Cardiac muscle cell (in vitro differentiated cells and primary cell): ENCODE results near the gene TCERG1L. TPM values are rescaled to one million over a fixed set of nuclear protein-coding genes. Genes with fewer than 3 reads are reported as not detected.

Experiments
- DNase-seq, 2 donors: peaks; one replicate each; pipeline versions ENCODE4 v3.0.0 to v3.0.0-alpha.2; 2010 to 2017; ENCODE audit warnings: low read depth in 1 of 2, low spot score in 1 of 2
- H3K27ac ChIP-seq: fragments of 200-600 bp; sonication (generic); 2 replicates; pipeline ENCODE4 v1.5.1; 2016
- H3K27me3 ChIP-seq: fragments of 200-600 bp; sonication (generic); 2 replicates; pipeline ENCODE4 v1.6.0; 2016; ENCODE audit warnings: control low read depth
- H3K36me3 ChIP-seq: fragments of 200-600 bp; sonication (generic); 2 replicates; pipeline ENCODE4 v1.5.1; 2016; ENCODE audit warnings: control low read depth
- H3K4me1 ChIP-seq: fragments of 200-600 bp; sonication (generic); 2 replicates; pipeline ENCODE4 v1.8.1; 2017; ENCODE audit warnings: low read depth, mild to moderate bottlenecking, mixed run types
- H3K4me3 ChIP-seq: fragments of 200-600 bp; sonication (generic); 2 replicates; pipeline ENCODE4 v1.5.1; 2016; ENCODE audit warnings: mild to moderate bottlenecking
- H3K9me3 ChIP-seq: fragments of 200-600 bp; sonication (generic); 2 replicates; pipeline ENCODE4 v1.5.1; 2017; ENCODE audit warnings: low read depth, mild to moderate bottlenecking, control low read depth
- CTCF ChIP-seq: IDR thresholded peaks from 2 replicates; pipeline ENCODE4 v1.5.1; 2012; ENCODE audit warnings: low read depth, mild to moderate bottlenecking, low read length
- polyA plus RNA-seq: library from polyadenylated mRNA; unstranded; fragments of >200 nt; fragmentation: Nextera tagmentation; extraction: Ambion mirVana; gene quantifications from 2 replicates; pipeline ENCODE4 v1.2.1, GENCODE V29; 2016
- total RNA-seq: library from RNA; depleted of rRNA; stranded (reverse); fragments of >200 nt; gene quantifications from 2 replicates; pipeline ENCODE4 v1.2.3, GENCODE V29; 2016

Gene TCERG1L
- total and polyA plus RNA-seq, 2 experiments from 2014 or later: 0.12 to 1.9 TPM

DNA sequence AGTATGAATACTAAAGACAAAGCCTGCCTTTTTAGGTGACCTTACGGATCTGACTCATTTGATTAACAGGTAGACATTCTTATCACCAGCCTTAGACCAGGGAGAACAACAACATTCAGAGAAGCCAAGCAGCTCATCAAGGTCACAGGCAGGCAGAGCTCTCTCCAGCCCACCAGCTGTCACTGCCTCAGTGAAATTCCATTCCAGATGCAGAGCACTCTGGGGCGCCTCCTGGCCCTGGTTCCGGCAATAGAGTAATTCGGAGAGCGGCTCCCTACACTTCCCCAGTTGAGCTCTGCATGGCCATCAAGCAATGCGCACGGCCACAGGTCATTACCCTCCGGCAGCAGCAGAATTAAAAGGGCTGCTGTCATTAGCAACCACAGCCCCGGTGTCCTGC is 164.7 kb downstream of the TCERG1L start:
- H3K27ac ChIP-seq: no peak overlapping the region
- TF ChIP-seq CTCF: no peak
- peaks cover under 1% of the 10 kb centered on the region for H3K27me3 ChIP-seq
- H3K9me3 ChIP-seq: no peaks in the 10 kb centered on the region
- no peak overlapping the region for H3K4me3 ChIP-seq
- no peak for DNase-seq
- H3K4me1 ChIP-seq: peaks cover 6% of the 10 kb centered on the region
- H3K36me3 ChIP-seq: no peaks in the 10 kb centered on the region

- TF ChIP-seq CTCF: no peak
- Histone ChIP-seq H3K9me3 (no peaks in the 10 kb centered on the region), H3K27me3 (peaks cover 3% of the 10 kb centered on the region), H3K4me1 (peaks cover 6% of the 10 kb centered on the region), H3K27ac (no peak overlapping the region), H3K36me3 (no peaks in the 10 kb centered on the region), H3K4me3 (no peak overlapping the region)
- no peak for DNase-seq
Observed at GRCh38 chr10:131145756-131146155, 165.8 kb downstream of the TCERG1L start.

DNA sequence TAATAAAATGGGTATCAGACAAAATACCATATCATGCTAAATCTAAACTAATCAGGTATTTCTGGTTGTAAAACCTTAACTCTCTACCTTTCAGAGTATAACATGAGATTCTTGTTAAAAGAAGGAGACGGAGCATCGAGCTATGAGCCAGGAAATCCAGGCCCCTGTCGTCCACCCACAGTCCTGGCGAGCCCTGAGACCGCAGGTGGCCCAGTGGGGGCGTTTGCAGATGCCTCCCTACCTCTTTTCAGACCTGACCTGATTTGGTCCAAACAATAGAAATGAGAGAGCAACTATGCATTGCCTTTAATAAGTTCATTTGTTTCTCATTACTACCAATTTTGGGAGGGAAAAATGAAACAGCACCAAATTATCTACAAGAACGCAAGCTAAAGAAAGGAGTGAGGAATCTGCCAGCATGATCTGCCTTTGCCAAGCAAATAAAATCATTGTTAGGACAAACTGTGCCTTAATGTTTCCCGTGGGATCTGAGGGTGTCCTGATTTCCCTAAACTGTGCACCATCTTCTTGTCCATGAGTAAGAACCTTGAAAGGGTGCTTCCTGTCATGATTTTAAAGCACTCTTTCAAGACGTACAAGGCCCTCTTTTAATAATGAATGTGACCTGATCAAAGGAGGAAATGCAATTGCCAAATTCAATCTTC is 166.7 kb downstream of the TCERG1L start:
- Histone ChIP-seq H3K36me3 (no peaks in the 10 kb centered on the region), H3K9me3 (no peaks in the 10 kb centered on the region), H3K4me1 (peaks cover 6% of the 10 kb centered on the region), H3K27me3 (peaks cover 6% of the 10 kb centered on the region), H3K4me3 (no peak overlapping the region), H3K27ac (no peak overlapping the region)
- DNase-seq: no peak
- no peak for TF ChIP-seq CTCF

DNA sequence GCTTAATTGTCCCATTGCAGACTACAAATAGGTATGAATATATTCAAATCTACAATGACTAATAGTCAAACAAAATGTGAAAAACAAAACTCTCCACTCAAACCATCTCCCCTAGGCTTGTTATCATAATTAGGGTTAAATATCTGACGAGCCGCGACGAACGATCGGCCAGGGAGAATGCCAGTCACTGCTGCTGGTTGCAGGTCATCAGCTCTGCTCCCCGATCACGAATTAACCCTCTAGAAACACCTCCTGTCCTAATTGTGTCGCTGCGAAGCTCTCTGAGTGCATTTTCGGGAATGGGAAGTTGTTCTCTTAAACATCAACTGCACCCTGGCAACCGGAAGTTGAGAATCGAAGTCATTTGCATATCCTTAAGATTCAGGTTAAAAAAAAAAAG is 167.3 kb downstream of the TCERG1L start:
- Histone ChIP-seq H3K27me3 (peaks cover 6% of the 10 kb centered on the region), H3K4me1 (peaks cover 6% of the 10 kb centered on the region), H3K9me3 (no peaks in the 10 kb centered on the region), H3K36me3 (no peaks in the 10 kb centered on the region), H3K4me3 (no peak overlapping the region), H3K27ac (no peak overlapping the region)
- TF ChIP-seq CTCF: no peak
- no peak for DNase-seq

- Histone ChIP-seq H3K9me3 (no peaks in the 10 kb centered on the region), H3K4me3 (no peak overlapping the region), H3K27me3 (peaks cover 6% of the 10 kb centered on the region), H3K36me3 (no peaks in the 10 kb centered on the region), H3K4me1 (peaks cover 6% of the 10 kb centered on the region), H3K27ac (no peak overlapping the region)
- TF ChIP-seq CTCF: no peak
- peak in 1 of 2 donors; percentile 39 for DNase-seq
Observed at GRCh38 chr10:131143425-131144165, 167.9 kb downstream of the TCERG1L start.
